HUES48 (cell line): ENCODE data around the gene PAPSS2.

Experiments used
- H3K27ac ChIP-seq: one replicate; pipeline ENCODE4 v1.7.0; 2013; ENCODE audit warnings: low read depth, low read length, inconsistent platforms
- H3K27me3 ChIP-seq: 2 replicates; pipeline ENCODE4 v1.6.1; 2013; ENCODE audit warnings: mild to moderate bottlenecking, low read length; ENCODE audit not compliant: control insufficient read depth, insufficient read depth
- H3K36me3 ChIP-seq: 2 replicates; pipeline ENCODE4 v1.6.1; 2013; ENCODE audit warnings: low read length; ENCODE audit not compliant: control insufficient read depth, insufficient read depth
- H3K4me1 ChIP-seq: 2 replicates; pipeline ENCODE4 v1.6.1; 2013; ENCODE audit warnings: mild to moderate bottlenecking, low read length; ENCODE audit not compliant: control insufficient read depth, insufficient read depth
- H3K4me3 ChIP-seq: 2 replicates; pipeline ENCODE4 v1.5.1; 2013; ENCODE audit warnings: mild to moderate bottlenecking, low read depth, low read length
- H3K9ac ChIP-seq: 2 replicates; pipeline ENCODE4 v1.6.1; 2013; ENCODE audit warnings: mild to moderate bottlenecking, low read depth, low read length, moderate library complexity
- H3K9me3 ChIP-seq: 2 replicates; pipeline ENCODE4 v1.6.1; 2013; ENCODE audit warnings: low read length; ENCODE audit not compliant: control insufficient read depth, insufficient read depth

The PAPSS2 gene

GRCh38 chr10:87658321-87658795 is 1.3 kb upstream of the PAPSS2 start:
- Histone ChIP-seq H3K9me3 (no peaks in the 10 kb centered on the region), H3K36me3 (no peaks in the 10 kb centered on the region), H3K4me3 (no peak overlapping the region), H3K9ac (no peak overlapping the region), H3K27ac (no peak overlapping the region), H3K27me3 (no peaks in the 10 kb centered on the region), H3K4me1 (peaks cover 44% of the 10 kb centered on the region)

- no peaks in the 10 kb centered on the region for H3K9me3 ChIP-seq
- peak overlapping the region; percentile 97 for H3K4me3 ChIP-seq
- peaks cover 44% of the 10 kb centered on the region for H3K4me1 ChIP-seq
- no peaks in the 10 kb centered on the region for H3K36me3 ChIP-seq
- peak overlapping the region; percentile 53 for H3K27ac ChIP-seq
- peak overlapping the region; percentile 81; the same call in 1 of the 2 replicates for H3K9ac ChIP-seq
- no peaks in the 10 kb centered on the region for H3K27me3 ChIP-seq
These were observed 671 bp upstream of the PAPSS2 start for GRCh38 chr10:87658858-87659555.

DNA sequence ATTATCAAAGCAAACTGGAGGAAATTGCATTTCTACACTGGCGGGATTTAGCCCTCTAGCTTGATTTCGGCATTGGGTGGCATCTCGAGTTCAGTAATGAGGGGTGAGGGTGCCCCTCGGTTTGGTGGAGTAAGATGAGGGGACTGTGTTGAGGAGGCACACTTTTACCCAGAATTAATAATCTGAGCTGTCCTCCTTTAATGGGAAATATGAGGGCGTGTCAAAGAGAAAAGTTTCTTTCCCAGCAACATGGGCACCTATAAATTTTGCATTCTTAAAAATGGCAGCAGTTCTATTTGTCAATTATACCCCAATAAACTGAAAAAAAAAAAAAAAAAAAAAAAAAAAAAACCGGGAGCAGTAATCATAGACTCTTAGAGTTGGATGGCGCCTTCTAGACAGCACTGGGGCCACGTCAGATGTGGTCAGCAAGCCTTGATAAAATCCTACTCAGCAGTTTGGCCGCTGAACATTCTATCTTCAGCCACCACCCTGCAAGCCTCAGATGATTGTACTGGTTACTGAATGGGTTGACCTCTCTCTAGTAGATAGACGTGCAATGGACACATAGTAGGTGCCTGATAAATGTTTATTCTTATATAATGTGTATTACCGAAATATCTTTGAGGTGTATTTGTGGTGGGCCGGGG is 931 bp downstream of the PAPSS2 start:
- Histone ChIP-seq H3K9ac (peak overlapping the region; percentile 81), H3K27ac (peak overlapping the region; percentile 70)

GRCh38 chr10:87661861-87662785 is 2.4 kb downstream of the PAPSS2 start:
- H3K27ac ChIP-seq, result no peak overlapping the region
- peak overlapping the region; percentile 97 for H3K4me3 ChIP-seq
- no peaks in the 10 kb centered on the region for H3K27me3 ChIP-seq
- peaks cover 34% of the 10 kb centered on the region for H3K4me1 ChIP-seq
- H3K36me3 ChIP-seq, result 0 out of 2 replicates have a peak, but pooled peaks cover 10% of the 10 kb centered on the region
- no peak overlapping the region for H3K9ac ChIP-seq
- H3K9me3 ChIP-seq, result no peaks in the 10 kb centered on the region

More for the DNA sequence above, 931 bp downstream of the PAPSS2 start:
- no peaks in the 10 kb centered on the region for H3K27me3 ChIP-seq
- peak overlapping the region; percentile 97 for H3K4me3 ChIP-seq
- 0 out of 2 replicates have a peak, but pooled peaks cover under 1% of the 10 kb centered on the region for H3K36me3 ChIP-seq
- H3K9me3 ChIP-seq, result no peaks in the 10 kb centered on the region
- peaks cover 44% of the 10 kb centered on the region for H3K4me1 ChIP-seq

DNA sequence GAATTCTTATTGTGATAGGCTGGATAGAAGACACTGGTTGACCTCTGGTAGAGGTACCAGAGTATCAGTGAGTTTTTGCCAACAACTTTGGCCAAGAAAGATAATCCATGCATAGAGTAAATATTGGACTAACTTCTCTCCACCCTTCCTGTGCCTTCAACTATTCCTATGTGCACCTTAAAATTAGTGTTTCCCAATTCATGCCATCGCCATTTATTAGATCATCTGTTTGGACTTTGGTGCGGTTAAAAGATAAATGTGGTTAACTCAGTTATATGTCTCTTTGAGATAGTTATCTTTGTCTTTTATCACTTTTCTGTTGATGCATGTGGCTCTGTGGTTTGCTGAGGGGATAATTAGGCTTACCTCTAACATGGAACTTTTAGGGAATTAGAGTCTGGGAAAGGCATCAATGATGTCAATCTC is 4.6 kb downstream of the PAPSS2 start:
- Histone ChIP-seq H3K36me3 (0 out of 2 replicates have a peak, but pooled peaks cover 10% of the 10 kb centered on the region), H3K27me3 (no peaks in the 10 kb centered on the region), H3K4me3 (no peak overlapping the region), H3K9me3 (no peaks in the 10 kb centered on the region), H3K27ac (no peak overlapping the region), H3K4me1 (peaks cover 16% of the 10 kb centered on the region), H3K9ac (no peak overlapping the region)

DNA sequence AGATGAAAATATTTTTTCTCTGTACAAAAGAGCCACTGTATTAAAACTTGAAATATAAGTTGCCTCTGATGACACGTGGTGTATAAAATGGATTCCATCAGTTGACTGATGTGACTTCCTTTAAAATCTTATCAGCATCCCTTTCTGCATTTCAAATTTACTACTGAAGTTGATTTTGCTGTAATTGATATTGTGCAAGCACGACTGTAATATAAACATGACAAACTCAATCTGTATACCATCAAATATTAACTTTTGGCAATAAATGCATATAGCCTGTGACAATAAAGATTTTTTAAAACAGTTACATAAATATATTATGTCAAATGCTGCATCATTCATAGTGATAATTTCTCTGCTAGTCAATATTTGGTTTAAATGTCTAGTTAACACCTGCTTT is 7.8 kb downstream of the PAPSS2 start:
- Histone ChIP-seq H3K27me3 (no peaks in the 10 kb centered on the region), H3K4me3 (no peak overlapping the region), H3K9me3 (no peaks in the 10 kb centered on the region), H3K4me1 (no peaks in the 10 kb centered on the region), H3K27ac (no peak overlapping the region), H3K36me3 (0 out of 2 replicates have a peak, but pooled peaks cover 10% of the 10 kb centered on the region), H3K9ac (no peak overlapping the region)

DNA sequence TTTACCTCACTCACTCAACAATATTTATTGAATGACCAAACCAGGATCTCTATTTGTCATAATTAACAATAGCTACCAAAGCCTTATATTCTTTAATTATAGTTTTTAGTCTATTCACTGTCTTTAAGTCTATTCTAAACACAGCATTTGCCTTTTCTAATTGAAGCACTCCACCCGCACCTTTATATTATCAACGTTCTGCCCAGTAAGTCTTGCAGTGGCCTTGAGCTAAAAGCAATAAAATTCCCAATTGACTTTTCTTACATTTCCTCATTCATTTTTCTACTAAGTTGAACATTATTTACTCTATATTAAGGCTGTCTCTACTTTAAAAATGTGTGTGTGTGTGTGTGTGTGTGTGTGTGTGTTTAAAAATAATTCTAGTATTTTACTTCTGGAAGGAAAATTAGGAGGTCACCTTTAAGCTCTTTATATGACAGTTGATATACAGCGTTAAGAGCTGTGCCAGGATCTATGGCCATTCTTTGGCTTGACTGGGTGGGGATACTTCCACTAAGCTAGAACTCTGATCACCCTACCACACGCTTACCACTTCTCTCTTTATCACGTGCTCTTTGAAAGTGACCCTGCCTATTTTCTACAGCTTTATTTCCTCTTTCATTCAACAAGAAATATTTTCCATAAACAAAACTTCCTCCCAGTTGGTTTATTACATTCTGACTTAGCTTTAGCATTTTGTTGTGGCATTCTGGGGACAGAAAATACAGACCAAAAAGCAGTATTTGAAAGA is 8.8 kb downstream of the PAPSS2 start:
- Histone ChIP-seq H3K27me3 (no peaks in the 10 kb centered on the region), H3K9ac (no peak overlapping the region), H3K36me3 (0 out of 2 replicates have a peak, but pooled peaks cover 10% of the 10 kb centered on the region), H3K4me3 (no peak overlapping the region), H3K9me3 (no peaks in the 10 kb centered on the region), H3K4me1 (no peaks in the 10 kb centered on the region), H3K27ac (no peak overlapping the region)

DNA sequence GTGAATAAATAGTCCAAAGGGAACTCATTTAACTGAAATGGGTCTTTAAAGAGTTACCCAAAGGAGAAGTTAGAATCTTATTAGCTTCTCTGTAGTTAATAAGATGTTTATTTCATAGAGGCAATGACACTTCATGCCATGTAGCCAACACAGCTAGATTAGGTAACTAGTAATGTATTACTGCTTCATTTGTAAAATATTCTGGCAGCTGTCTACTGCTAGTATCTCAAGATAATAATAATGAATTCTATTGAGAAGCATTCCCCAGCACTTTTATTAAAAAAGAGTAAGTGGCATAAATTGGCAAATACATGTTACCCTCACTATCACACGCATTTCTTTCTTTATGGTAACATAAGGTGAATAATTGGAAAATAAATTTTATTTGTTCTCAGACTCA is 10.1 kb downstream of the PAPSS2 start:
- Histone ChIP-seq H3K9ac (no peak overlapping the region), H3K4me1 (peaks cover 3% of the 10 kb centered on the region), H3K4me3 (no peak overlapping the region), H3K36me3 (0 out of 2 replicates have a peak, but pooled peaks cover 10% of the 10 kb centered on the region), H3K27ac (no peak overlapping the region), H3K27me3 (no peaks in the 10 kb centered on the region), H3K9me3 (no peaks in the 10 kb centered on the region)

DNA sequence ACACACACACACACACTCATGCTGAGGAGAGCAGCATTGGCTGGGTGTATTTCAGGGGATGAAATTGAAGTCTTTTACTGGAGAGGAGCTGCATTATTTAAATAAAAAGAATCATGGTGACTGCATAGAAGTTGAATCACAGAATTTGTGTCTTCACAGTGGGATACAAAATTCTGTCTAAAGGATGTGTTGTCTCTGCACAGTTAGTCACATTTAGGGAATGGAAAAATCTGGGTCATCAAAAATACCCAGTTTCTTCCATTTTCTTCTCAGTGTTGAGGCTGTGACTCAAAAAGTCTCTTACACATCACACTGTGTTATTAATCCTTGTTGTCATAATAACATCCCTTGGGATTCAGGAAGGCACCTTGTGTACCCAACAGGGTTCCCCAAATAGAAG is 10.9 kb downstream of the PAPSS2 start:
- H3K27me3 ChIP-seq, result no peaks in the 10 kb centered on the region
- no peak overlapping the region for H3K9ac ChIP-seq
- no peaks in the 10 kb centered on the region for H3K9me3 ChIP-seq
- no peak overlapping the region for H3K4me3 ChIP-seq
- H3K27ac ChIP-seq, result no peak overlapping the region
- 0 out of 2 replicates have a peak, but pooled peaks cover 10% of the 10 kb centered on the region for H3K36me3 ChIP-seq
- H3K4me1 ChIP-seq, result peaks cover 11% of the 10 kb centered on the region
